Measurements from ENCODE around the gene CTSZ.

- TF ChIP-seq CTCF (IDR thresholded peaks at IDR 0.05 in 2 of 3, conservative IDR thresholded peaks at IDR 0.05 in 1 of 3; ENCODE audit: control insufficient read depth in 2 of 3, extremely low read depth in 1 of 3, insufficient read depth in 1 of 3, low read depth in 3 of 3, low read length in 3 of 3) (no peak), SMC3 (IDR thresholded peaks at IDR 0.05; ENCODE audit: borderline replicate concordance, low read length) (no peak), POLR2A (IDR thresholded peaks at IDR 0.05; ENCODE audit: low read depth, low read length) (no peak)
Observed at GRCh38 chr20:59016795-59017492, 9.9 kb upstream of the CTSZ start.

Data from GM12878 (cell line).